DND-41 (cell line): Measurements from ENCODE around the gene MAOB.

Source experiments
- EZH2 ChIP-seq: IDR thresholded peaks from 3 replicates; pipeline ENCODE4 v1.6.1; 2012; ENCODE audit warnings: borderline replicate concordance, low read depth, mild to moderate bottlenecking, moderate library complexity, low read length, inconsistent platforms; ENCODE audit not compliant: severe bottlenecking
- TF ChIP-seq, protein P1 (sequence below): IDR thresholded peaks from 2 replicates; pipeline ENCODE4 v1.5.1; 2012; ENCODE audit warnings: borderline replicate concordance, low read length, moderate library complexity, mild to moderate bottlenecking; ENCODE audit not compliant: poor library complexity, severe bottlenecking; ENCODE audit errors: extremely low read depth

DNA sequence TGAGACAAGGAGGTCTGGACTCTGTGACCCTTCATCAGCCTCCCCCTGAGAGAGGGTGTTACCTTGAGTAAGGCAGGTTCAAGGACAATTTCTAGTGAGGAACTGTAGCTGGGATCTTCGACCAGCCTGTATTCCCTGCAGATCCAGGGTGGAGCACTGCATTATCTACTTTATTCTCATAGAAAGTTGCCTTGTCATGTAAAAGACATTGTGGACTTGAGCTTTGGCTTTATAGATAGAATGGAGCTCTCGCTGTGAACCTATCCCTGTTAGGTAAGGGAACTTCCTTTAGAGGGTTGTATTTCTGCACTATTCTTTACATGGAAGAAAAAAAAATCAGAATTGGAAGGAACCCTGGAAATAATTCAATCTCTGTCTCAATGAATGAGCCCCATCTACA is 134.8 kb downstream of the MAOB start:
- TF ChIP-seq, protein P1, sequence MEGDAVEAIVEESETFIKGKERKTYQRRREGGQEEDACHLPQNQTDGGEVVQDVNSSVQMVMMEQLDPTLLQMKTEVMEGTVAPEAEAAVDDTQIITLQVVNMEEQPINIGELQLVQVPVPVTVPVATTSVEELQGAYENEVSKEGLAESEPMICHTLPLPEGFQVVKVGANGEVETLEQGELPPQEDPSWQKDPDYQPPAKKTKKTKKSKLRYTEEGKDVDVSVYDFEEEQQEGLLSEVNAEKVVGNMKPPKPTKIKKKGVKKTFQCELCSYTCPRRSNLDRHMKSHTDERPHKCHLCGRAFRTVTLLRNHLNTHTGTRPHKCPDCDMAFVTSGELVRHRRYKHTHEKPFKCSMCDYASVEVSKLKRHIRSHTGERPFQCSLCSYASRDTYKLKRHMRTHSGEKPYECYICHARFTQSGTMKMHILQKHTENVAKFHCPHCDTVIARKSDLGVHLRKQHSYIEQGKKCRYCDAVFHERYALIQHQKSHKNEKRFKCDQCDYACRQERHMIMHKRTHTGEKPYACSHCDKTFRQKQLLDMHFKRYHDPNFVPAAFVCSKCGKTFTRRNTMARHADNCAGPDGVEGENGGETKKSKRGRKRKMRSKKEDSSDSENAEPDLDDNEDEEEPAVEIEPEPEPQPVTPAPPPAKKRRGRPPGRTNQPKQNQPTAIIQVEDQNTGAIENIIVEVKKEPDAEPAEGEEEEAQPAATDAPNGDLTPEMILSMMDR = no peak
- no peak for TF ChIP-seq EZH2
